ENCODE data around the gene ZP2.
"Not testable (repeated sequence)": the region's sequence is repeated elsewhere in the genome, so short reads cannot be mapped to it uniquely, and the experiment has no call there.

Gene ZP2

GRCh38 chr16:21214086-21214485, 2.7 kb upstream of the ZP2 start:
- H3K36me3 ChIP-seq (ENCODE audit: insufficient read depth, low read length), result no peaks in the 10 kb centered on the region
- no peak overlapping the region for H3K4me3 ChIP-seq (ENCODE audit: low read length)
- no peak overlapping the region for H3K4me2 ChIP-seq (ENCODE audit: low read length)
- no peaks in the 10 kb centered on the region for H3K4me1 ChIP-seq (ENCODE audit: control insufficient read depth, insufficient read depth, low read length)
- no peak overlapping the region for H3K9ac ChIP-seq (ENCODE audit: low read depth, low read length)
- H3K27me3 ChIP-seq (ENCODE audit: control insufficient read depth, insufficient read depth, low read length), result peaks cover 29% of the 10 kb centered on the region
- no peaks in the 10 kb centered on the region for H3K9me3 ChIP-seq (replicated peaks; ENCODE audit: low read length)

DNA sequence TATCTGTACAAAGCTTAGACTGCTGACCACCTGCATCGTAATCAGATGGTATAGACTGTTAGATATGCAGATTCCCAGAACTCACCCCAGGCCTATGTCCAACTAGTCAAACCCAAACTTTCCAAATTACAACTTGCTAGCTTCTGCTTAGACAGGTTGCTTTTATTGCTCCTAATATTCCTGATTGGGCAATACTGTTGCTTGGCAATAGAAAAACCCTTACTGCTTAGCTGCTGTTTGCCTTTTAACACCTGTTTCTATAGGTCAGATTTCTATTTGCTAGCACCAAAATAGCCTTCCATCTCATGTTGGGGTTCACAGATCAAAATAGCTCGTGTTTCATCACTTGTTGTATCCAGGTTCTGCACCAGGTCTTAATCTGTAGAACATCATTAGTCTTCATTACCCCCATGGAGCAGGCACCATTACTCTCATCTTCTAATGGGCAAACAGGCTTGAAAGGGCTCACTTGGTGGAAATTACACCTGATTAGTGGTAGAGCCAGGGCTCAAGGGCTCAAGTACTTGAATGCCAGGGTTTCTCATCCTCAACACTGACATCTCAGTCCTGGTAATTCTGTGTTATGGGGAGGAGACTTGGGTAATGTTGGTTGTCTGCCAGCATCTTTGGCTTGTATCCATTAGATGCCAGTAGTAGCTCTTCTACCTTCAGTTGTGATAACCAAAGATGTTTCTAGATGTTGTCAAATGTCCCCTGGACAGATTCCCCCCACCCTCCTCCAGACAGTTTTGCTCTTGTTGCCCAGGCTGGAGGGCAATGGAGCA, 2.7 kb downstream of the ZP2 start:
- H3K4me1 ChIP-seq (ENCODE audit: control insufficient read depth, insufficient read depth, low read length), result no peaks in the 10 kb centered on the region
- H3K4me3 ChIP-seq (ENCODE audit: low read length), result no peak overlapping the region
- no peak overlapping the region for H3K9ac ChIP-seq (ENCODE audit: low read depth, low read length)
- no peak overlapping the region for H3K4me2 ChIP-seq (ENCODE audit: low read length)
- no peaks in the 10 kb centered on the region for H3K9me3 ChIP-seq (replicated peaks; ENCODE audit: low read length)
- no peaks in the 10 kb centered on the region for H3K36me3 ChIP-seq (ENCODE audit: insufficient read depth, low read length)
- H3K27me3 ChIP-seq (ENCODE audit: control insufficient read depth, insufficient read depth, low read length), result peaks cover 58% of the 10 kb centered on the region

DNA sequence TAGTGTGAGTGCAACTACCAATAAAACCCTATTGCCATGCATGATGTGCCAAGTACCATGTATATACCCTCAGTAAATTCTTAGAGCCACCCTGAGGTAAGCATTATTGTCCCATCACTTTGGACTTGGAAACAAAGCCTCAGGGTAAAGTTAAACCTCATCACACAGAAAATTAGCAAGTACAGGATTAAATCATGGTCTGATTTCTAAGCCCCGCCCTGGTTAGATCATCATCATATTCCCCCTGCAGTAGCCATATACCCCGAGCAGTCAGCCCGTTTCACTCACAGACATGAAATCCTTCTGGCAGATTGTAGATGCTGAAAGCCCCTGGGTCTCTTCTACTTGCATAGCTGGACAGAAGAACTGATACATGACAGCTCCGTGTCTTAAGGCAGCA, 4.8 kb downstream of the ZP2 start:
- Histone ChIP-seq H3K27me3 (ENCODE audit: control insufficient read depth, insufficient read depth, low read length) (peaks cover 74% of the 10 kb centered on the region), H3K9me3 (replicated peaks; ENCODE audit: low read length) (no peaks in the 10 kb centered on the region), H3K4me1 (ENCODE audit: control insufficient read depth, insufficient read depth, low read length) (no peaks in the 10 kb centered on the region), H3K36me3 (ENCODE audit: insufficient read depth, low read length) (no peaks in the 10 kb centered on the region), H3K9ac (ENCODE audit: low read depth, low read length) (no peak overlapping the region), H3K4me3 (ENCODE audit: low read length) (no peak overlapping the region), H3K4me2 (ENCODE audit: low read length) (no peak overlapping the region)

- Histone ChIP-seq H3K4me3 (ENCODE audit: low read length) (no peak overlapping the region), H3K36me3 (ENCODE audit: insufficient read depth, low read length) (no peaks in the 10 kb centered on the region), H3K9ac (ENCODE audit: low read depth, low read length) (no peak overlapping the region), H3K4me1 (ENCODE audit: control insufficient read depth, insufficient read depth, low read length) (no peaks in the 10 kb centered on the region), H3K4me2 (ENCODE audit: low read length) (no peak overlapping the region), H3K9me3 (replicated peaks; ENCODE audit: low read length) (no peaks in the 10 kb centered on the region), H3K27me3 (ENCODE audit: control insufficient read depth, insufficient read depth, low read length) (peaks cover 77% of the 10 kb centered on the region)
Measured at GRCh38 chr16:21205303-21205702, 6.1 kb downstream of the ZP2 start.

GRCh38 chr16:21203155-21203797, 8.1 kb downstream of the ZP2 start:
- Histone ChIP-seq H3K9me3 (replicated peaks; ENCODE audit: low read length) (no peaks in the 10 kb centered on the region), H3K4me3 (ENCODE audit: low read length) (no peak overlapping the region), H3K9ac (ENCODE audit: low read depth, low read length) (no peak overlapping the region), H3K36me3 (ENCODE audit: insufficient read depth, low read length) (no peaks in the 10 kb centered on the region), H3K27me3 (ENCODE audit: control insufficient read depth, insufficient read depth, low read length) (peaks cover 73% of the 10 kb centered on the region), H3K4me2 (ENCODE audit: low read length) (no peak overlapping the region), H3K4me1 (ENCODE audit: control insufficient read depth, insufficient read depth, low read length) (no peaks in the 10 kb centered on the region)

DNA sequence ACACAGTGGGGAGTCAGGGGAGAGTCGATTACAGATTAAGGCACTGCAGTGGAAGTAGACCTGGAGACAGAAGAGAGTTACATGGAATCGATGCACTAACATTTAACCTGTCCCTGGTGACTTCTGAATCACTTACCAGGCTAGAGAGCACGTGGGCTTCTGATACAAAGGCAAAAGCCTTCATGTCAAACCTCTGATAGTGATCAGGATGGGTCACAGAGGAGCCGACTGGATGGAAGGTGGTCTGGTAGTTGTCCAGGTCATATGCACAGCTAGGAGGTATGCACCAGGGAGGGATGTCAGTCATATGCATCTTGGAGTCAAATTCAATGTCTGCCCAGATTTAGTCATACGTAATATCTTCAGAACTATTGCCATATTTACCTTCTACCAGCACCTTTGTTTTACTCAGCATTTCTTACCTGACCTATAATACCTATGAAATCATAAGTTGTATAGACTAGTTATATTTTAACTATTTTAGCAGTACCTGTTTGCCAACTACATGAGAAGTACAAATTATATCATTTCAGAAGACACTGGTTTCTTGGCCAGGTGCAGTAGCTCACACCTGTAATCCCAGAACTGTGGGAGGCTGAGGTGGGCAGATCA, 11.7 kb downstream of the ZP2 start:
- H3K27me3 ChIP-seq (ENCODE audit: control insufficient read depth, insufficient read depth, low read length), result peaks cover 66% of the 10 kb centered on the region
- no peaks in the 10 kb centered on the region for H3K36me3 ChIP-seq (ENCODE audit: insufficient read depth, low read length)
- no peaks in the 10 kb centered on the region for H3K9me3 ChIP-seq (replicated peaks; ENCODE audit: low read length)

GRCh38 chr16:21197621-21198020, 13.8 kb downstream of the ZP2 start:
- no peak overlapping the region for H3K4me2 ChIP-seq (ENCODE audit: low read length)
- H3K36me3 ChIP-seq (ENCODE audit: insufficient read depth, low read length), result no peaks in the 10 kb centered on the region
- peaks cover 8% of the 10 kb centered on the region for H3K4me1 ChIP-seq (ENCODE audit: control insufficient read depth, insufficient read depth, low read length)
- H3K9ac ChIP-seq (ENCODE audit: low read depth, low read length), result no peak overlapping the region
- H3K9me3 ChIP-seq (replicated peaks; ENCODE audit: low read length), result no peaks in the 10 kb centered on the region
- peaks cover 66% of the 10 kb centered on the region for H3K27me3 ChIP-seq (ENCODE audit: control insufficient read depth, insufficient read depth, low read length)
- no peak overlapping the region for H3K4me3 ChIP-seq (ENCODE audit: low read length)

More for the DNA sequence above, 11.7 kb downstream of the ZP2 start:
- H3K4me3 ChIP-seq (ENCODE audit: low read length), result no peak overlapping the region
- H3K4me2 ChIP-seq (ENCODE audit: low read length), result no peak overlapping the region
- H3K9ac ChIP-seq (ENCODE audit: low read depth, low read length), result no peak overlapping the region
- H3K4me1 ChIP-seq (ENCODE audit: control insufficient read depth, insufficient read depth, low read length), result peaks cover 6% of the 10 kb centered on the region

GRCh38 chr16:21197112-21197511, 14.3 kb downstream of the ZP2 start:
- Histone ChIP-seq H3K9ac (ENCODE audit: low read depth, low read length) (no peak overlapping the region), H3K27me3 (ENCODE audit: control insufficient read depth, insufficient read depth, low read length) (peaks cover 64% of the 10 kb centered on the region), H3K4me2 (ENCODE audit: low read length) (no peak overlapping the region), H3K9me3 (replicated peaks; ENCODE audit: low read length) (no peaks in the 10 kb centered on the region), H3K4me3 (ENCODE audit: low read length) (no peak overlapping the region), H3K36me3 (ENCODE audit: insufficient read depth, low read length) (no peaks in the 10 kb centered on the region), H3K4me1 (ENCODE audit: control insufficient read depth, insufficient read depth, low read length) (peaks cover 8% of the 10 kb centered on the region)

DNA sequence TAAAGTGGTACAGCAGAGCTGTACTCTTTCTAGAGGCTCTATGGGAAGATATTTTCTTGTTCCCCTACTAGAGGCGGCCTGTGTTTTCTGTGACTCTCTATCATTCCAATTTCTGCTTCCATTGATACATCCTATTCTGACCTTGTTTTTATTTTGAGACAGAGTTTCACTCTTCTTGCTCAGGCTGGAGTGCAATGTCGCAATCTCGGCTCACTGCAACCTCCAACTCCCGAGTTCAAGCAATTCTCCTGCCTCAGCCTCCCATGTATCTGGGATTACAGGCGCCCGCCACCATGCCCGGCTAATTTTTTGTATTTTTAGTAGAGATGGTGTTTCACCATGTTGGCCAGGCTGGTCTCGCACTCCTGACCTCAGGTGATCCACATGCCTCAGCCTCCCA, 16.0 kb downstream of the ZP2 start:
- not testable (repeated sequence) for H3K4me1 ChIP-seq (ENCODE audit: control insufficient read depth, insufficient read depth, low read length); H3K36me3 ChIP-seq (ENCODE audit: insufficient read depth, low read length); H3K9me3 ChIP-seq (replicated peaks; ENCODE audit: low read length); H3K9ac ChIP-seq (ENCODE audit: low read depth, low read length); H3K4me3 ChIP-seq (ENCODE audit: low read length)
- Histone ChIP-seq H3K4me2 (ENCODE audit: low read length) (peak overlapping the region; percentile 25), H3K27me3 (ENCODE audit: control insufficient read depth, insufficient read depth, low read length) (peaks cover 58% of the 10 kb centered on the region)

DNA sequence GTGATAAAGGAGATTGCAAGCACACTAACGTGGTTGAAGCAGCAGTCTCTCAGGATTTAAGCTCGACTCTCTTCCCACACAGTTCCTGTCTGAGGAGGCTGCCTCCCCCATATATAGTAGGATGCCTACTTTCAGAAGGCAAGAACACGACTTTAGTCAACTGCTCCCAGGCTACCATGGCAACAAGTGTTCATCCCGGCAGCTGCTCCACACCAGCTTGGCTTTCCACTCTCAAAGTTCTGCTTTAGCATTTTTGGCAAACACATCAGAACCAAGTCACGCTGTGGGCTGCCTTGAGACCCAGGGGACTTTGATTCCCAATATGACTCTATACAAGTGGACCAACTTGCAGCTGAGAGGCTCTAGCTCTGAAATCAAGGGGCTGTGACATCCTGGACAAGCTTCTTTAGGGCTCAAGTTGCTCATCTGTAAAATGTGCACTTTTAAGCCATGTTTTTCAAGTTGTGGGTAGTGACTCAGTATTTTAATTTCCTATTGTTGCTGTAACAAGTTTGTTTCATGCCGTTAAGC, 16.5 kb downstream of the ZP2 start:
- Histone ChIP-seq H3K4me1 (ENCODE audit: control insufficient read depth, insufficient read depth, low read length) (peaks cover 8% of the 10 kb centered on the region), H3K27me3 (ENCODE audit: control insufficient read depth, insufficient read depth, low read length) (peaks cover 61% of the 10 kb centered on the region), H3K4me3 (ENCODE audit: low read length) (no peak overlapping the region), H3K9me3 (replicated peaks; ENCODE audit: low read length) (no peaks in the 10 kb centered on the region), H3K9ac (ENCODE audit: low read depth, low read length) (no peak overlapping the region), H3K36me3 (ENCODE audit: insufficient read depth, low read length) (no peaks in the 10 kb centered on the region), H3K4me2 (ENCODE audit: low read length) (peak overlapping the region; percentile 25)

DNA sequence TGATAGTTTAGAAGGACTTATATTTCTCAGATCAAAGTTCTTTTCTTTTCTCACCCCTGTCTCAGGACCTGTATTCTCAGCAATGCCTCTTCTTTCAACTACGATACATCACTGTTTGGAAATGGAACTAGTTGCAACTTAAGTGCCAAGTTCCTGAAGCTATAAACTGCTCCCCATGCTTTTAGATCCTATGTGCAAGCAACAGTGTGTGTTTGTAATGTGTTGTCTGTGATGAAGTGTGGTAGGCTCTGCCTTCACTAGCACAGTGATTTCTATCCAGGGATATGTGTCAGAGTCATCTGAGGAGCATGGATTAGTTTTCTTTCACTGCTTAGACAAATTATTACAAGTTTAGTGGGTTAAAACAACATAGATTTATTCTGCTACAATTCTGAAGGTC, 18.4 kb downstream of the ZP2 start:
- H3K4me3 ChIP-seq (ENCODE audit: low read length), result no peak overlapping the region
- H3K36me3 ChIP-seq (ENCODE audit: insufficient read depth, low read length), result no peaks in the 10 kb centered on the region
- peaks cover 14% of the 10 kb centered on the region for H3K4me1 ChIP-seq (ENCODE audit: control insufficient read depth, insufficient read depth, low read length)
- no peaks in the 10 kb centered on the region for H3K9me3 ChIP-seq (replicated peaks; ENCODE audit: low read length)
- peaks cover 51% of the 10 kb centered on the region for H3K27me3 ChIP-seq (ENCODE audit: control insufficient read depth, insufficient read depth, low read length)
- no peak overlapping the region for H3K9ac ChIP-seq (ENCODE audit: low read depth, low read length)
- no peak overlapping the region for H3K4me2 ChIP-seq (ENCODE audit: low read length)
